IPS-11a (cell line): ENCODE results near the gene KRT74.

Experiments used
- H3K4me3 ChIP-seq: one replicate; pipeline ENCODE4 v1.5.1; 2013; ENCODE audit warnings: low read depth, low read length, control low read depth

KRT74 gene

GRCh38 chr12:52522346-52523011 is 51.2 kb downstream of the KRT74 start:
- H3K4me3 ChIP-seq: no peak overlapping the region

GRCh38 chr12:52521568-52522266 is 51.9 kb downstream of the KRT74 start:
- no peak overlapping the region for H3K4me3 ChIP-seq

- H3K4me3 ChIP-seq: no peak overlapping the region
Observed at GRCh38 chr12:52521175-52521567, 52.5 kb downstream of the KRT74 start.

GRCh38 chr12:52519826-52520662 is 53.6 kb downstream of the KRT74 start, which contains the start of gene KRT5:
TSS of gene KRT5 (minus strand) at chr12:52520394. CDS start at chr12:52520296, 98 bp downstream.
- H3K4me3 ChIP-seq: no peak within 1 kb of the TSS

- no peak overlapping the region for H3K4me3 ChIP-seq
Observed at GRCh38 chr12:52519387-52519703, 54.3 kb downstream of the KRT74 start.

GRCh38 chr12:52518574-52519386 is 54.9 kb downstream of the KRT74 start:
- H3K4me3 ChIP-seq: no peak overlapping the region

GRCh38 chr12:52517888-52518287 is 55.8 kb downstream of the KRT74 start:
- H3K4me3 ChIP-seq: no peak overlapping the region

- H3K4me3 ChIP-seq: no peak overlapping the region
Observed at GRCh38 chr12:52517005-52517835, 56.4 kb downstream of the KRT74 start.

GRCh38 chr12:52515927-52516831 is 57.5 kb downstream of the KRT74 start:
- no peak overlapping the region for H3K4me3 ChIP-seq
